GM12872 (cell line): ENCODE measurements around the gene FBXO30.

Experiments
- CTCF ChIP-seq: IDR thresholded peaks from 3 replicates; pipeline ENCODE4 v1.5.1; 2011; ENCODE audit warnings: low read depth, mild to moderate bottlenecking, low read length, moderate library complexity; ENCODE audit not compliant: insufficient read depth

FBXO30 gene

GRCh38 chr6:145783796-145784195, 30.8 kb downstream of the FBXO30 start:
- TF ChIP-seq CTCF, result no peak

GRCh38 chr6:145772846-145773245, 41.7 kb downstream of the FBXO30 start:
- TF ChIP-seq CTCF, result no peak

- no peak for TF ChIP-seq CTCF
Measured at GRCh38 chr6:145765449-145765848, 49.1 kb downstream of the FBXO30 start.

- TF ChIP-seq CTCF, result no peak
Measured at GRCh38 chr6:145763742-145764141, 50.9 kb downstream of the FBXO30 start.

GRCh38 chr6:145761584-145761983, 53.0 kb downstream of the FBXO30 start:
- peak; percentile 54 for TF ChIP-seq CTCF

- TF ChIP-seq CTCF, result no peak
Measured at GRCh38 chr6:145758113-145758512, 56.5 kb downstream of the FBXO30 start.

- no peak for TF ChIP-seq CTCF
Measured at GRCh38 chr6:145756170-145756662, 58.4 kb downstream of the FBXO30 start.

- no peak for TF ChIP-seq CTCF
Measured at GRCh38 chr6:145755682-145756081, 58.9 kb downstream of the FBXO30 start.
